ENCODE measurements around the gene MMP3. TPM values are rescaled to one million over a fixed set of nuclear protein-coding genes. Genes with fewer than 3 reads are reported as not detected.

Gene MMP3
- total and polyA plus RNA-seq, 9 of the 15 experiments (the other 6 are each of a cell fraction or from before 2014, with no cell fraction given), result not detected

GRCh38 chr11:102878595-102878994 lies 35.2 kb upstream of the MMP3 start:
- no peak overlapping the region for H3K4me2 ChIP-seq (ENCODE audit: insufficient read depth, low read length)
- H3K9me3 ChIP-seq (replicated peaks; ENCODE audit: control insufficient read depth, insufficient read depth, low read depth, low read length), result no peaks in the 10 kb centered on the region
- no peaks in the 10 kb centered on the region for H3K4me1 ChIP-seq (replicated peaks in 1 of 2; ENCODE audit: control insufficient read depth in 2 of 2, insufficient read depth in 2 of 2, low read length in 2 of 2)
- no peaks in the 10 kb centered on the region for H3K27me3 ChIP-seq (ENCODE audit: control insufficient read depth in 2 of 2, insufficient read depth in 2 of 2, low read length in 2 of 2)
- no peaks in the 10 kb centered on the region for H4K20me1 ChIP-seq (replicated peaks; ENCODE audit: control insufficient read depth, insufficient read depth, low read length)
- no peak overlapping the region for H3K4me3 ChIP-seq
- H3K9me1 ChIP-seq (ENCODE audit: control insufficient read depth, insufficient read depth, low read length), result no peaks in the 10 kb centered on the region
- H3K9ac ChIP-seq (ENCODE audit: insufficient read depth in 1 of 2, low read depth in 2 of 2, low read length in 2 of 2), result no peak overlapping the region
- no peak for TF ChIP-seq DIDO1 (tag; IDR thresholded peaks at IDR 0.05; ENCODE audit: low read depth)
- TF ChIP-seq SIN3A (IDR thresholded peaks at IDR 0.05; ENCODE audit: borderline replicate concordance in 2 of 2, control insufficient read depth in 1 of 2, low read depth in 2 of 2, low read length in 2 of 2), result no peak
- no peak for TF ChIP-seq TBP (optimal IDR thresholded peaks at IDR 0.05; ENCODE audit: low read depth, low read length)
- TF ChIP-seq ZNF3 (CRISPR knock-in tag; IDR thresholded peaks at IDR 0.05), result no peak
- TF ChIP-seq RAD51 (IDR thresholded peaks at IDR 0.05; ENCODE audit: borderline replicate concordance, low read depth), result no peak
- no peak for TF ChIP-seq HEY1 (CRISPR knock-in tag; IDR thresholded peaks at IDR 0.05; ENCODE audit: borderline replicate concordance)
- TF ChIP-seq LEF1 (IDR thresholded peaks at IDR 0.05), result no peak
- no peak for TF ChIP-seq ZNF717 (CRISPR knock-in tag; IDR thresholded peaks at IDR 0.05)
- TF ChIP-seq KDM2B (CRISPR knock-in tag; IDR thresholded peaks at IDR 0.05), result no peak
- TF ChIP-seq, protein P1, sequence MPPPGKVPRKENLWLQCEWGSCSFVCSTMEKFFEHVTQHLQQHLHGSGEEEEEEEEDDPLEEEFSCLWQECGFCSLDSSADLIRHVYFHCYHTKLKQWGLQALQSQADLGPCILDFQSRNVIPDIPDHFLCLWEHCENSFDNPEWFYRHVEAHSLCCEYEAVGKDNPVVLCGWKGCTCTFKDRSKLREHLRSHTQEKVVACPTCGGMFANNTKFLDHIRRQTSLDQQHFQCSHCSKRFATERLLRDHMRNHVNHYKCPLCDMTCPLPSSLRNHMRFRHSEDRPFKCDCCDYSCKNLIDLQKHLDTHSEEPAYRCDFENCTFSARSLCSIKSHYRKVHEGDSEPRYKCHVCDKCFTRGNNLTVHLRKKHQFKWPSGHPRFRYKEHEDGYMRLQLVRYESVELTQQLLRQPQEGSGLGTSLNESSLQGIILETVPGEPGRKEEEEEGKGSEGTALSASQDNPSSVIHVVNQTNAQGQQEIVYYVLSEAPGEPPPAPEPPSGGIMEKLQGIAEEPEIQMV (tag; conservative IDR thresholded peaks at IDR 0.05; ENCODE audit: low read depth), result no peak
- TF ChIP-seq ATF7 (IDR thresholded peaks at IDR 0.05), result no peak
- TF ChIP-seq ZBTB33 (CRISPR knock-in tag; IDR thresholded peaks at IDR 0.05), result no peak
- TF ChIP-seq ERF (CRISPR knock-in tag; IDR thresholded peaks at IDR 0.05), result no peak
- TF ChIP-seq HNRNPUL1 (IDR thresholded peaks at IDR 0.05; ENCODE audit: low read length), result no peak
- TF ChIP-seq, protein P2, sequence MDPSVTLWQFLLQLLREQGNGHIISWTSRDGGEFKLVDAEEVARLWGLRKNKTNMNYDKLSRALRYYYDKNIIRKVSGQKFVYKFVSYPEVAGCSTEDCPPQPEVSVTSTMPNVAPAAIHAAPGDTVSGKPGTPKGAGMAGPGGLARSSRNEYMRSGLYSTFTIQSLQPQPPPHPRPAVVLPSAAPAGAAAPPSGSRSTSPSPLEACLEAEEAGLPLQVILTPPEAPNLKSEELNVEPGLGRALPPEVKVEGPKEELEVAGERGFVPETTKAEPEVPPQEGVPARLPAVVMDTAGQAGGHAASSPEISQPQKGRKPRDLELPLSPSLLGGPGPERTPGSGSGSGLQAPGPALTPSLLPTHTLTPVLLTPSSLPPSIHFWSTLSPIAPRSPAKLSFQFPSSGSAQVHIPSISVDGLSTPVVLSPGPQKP (CRISPR knock-in tag; IDR thresholded peaks at IDR 0.05), result no peak
- ChIA-PET CTCF (ENCODE audit: low intra/inter-chr PET ratio) (no interaction called here), POLR2A (no interaction called here)
- FAIRE-seq, result no peak
- no TSS peak for BruUV-seq (replicated peaks)
- DNase-seq (ENCODE audit: extremely low read depth in 1 of 4, low spot score in 3 of 4), result no peak
- H3K27ac ChIP-seq (ENCODE audit: extremely low read depth, low read depth, low read length), result no peak overlapping the region
- H3K79me2 ChIP-seq (ENCODE audit: control insufficient read depth, insufficient read depth, low read length), result no peaks in the 10 kb centered on the region
- ATAC-seq, result no peak
- H2AFZ ChIP-seq (ENCODE audit: low read depth, low read length), result no peak overlapping the region
- 0% methylated on average over 2 of the region's 2 CpGs for WGBS (ENCODE audit: insufficient coverage, low coverage, missing lambda C conversion rate)
- intact Hi-C loops (cut with micrococcal nuclease) (no loop called here), in situ Hi-C loops (cut with MboI) (no loop called here)
- no peaks in the 10 kb centered on the region for H3K36me3 ChIP-seq (ENCODE audit: control insufficient read depth, insufficient read depth, low read length)
